ENCODE data around the gene SAMD3. TPM values are rescaled to one million over a fixed set of nuclear protein-coding genes. Genes with fewer than 3 reads are reported as not detected.

SAMD3 gene
- total and polyA plus RNA-seq, 2 of the 8 experiments (the other 6 are each of a cell fraction or from before 2014, with no cell fraction given) = 1.8 to 1.9 TPM

- Histone ChIP-seq H4K20me1 (replicated peaks in 1 of 2; ENCODE audit: control insufficient read depth in 1 of 2, insufficient read depth in 2 of 2, low read length in 2 of 2) (no peaks in the 10 kb centered on the region), H4K5ac (ENCODE audit: insufficient read length, low read depth, low read length) (no peak overlapping the region), H3K4me3 (ENCODE audit: extremely low read depth in 1 of 4, insufficient read depth in 2 of 4, low read depth in 3 of 4, low read length in 4 of 4) (no peak overlapping the region), H2BK5ac (ENCODE audit: low read depth, low read length) (no peak overlapping the region), H3K56ac (replicated peaks; ENCODE audit: insufficient read length, low read depth, low read length) (no peak overlapping the region), H3K18ac (ENCODE audit: extremely low read depth, low read length) (no peak overlapping the region), H3K14ac (ENCODE audit: insufficient read length) (no peak overlapping the region), H3K4me2 (ENCODE audit: insufficient read depth in 1 of 2, low read depth in 2 of 2, low read length in 2 of 2) (no peak overlapping the region), H3K36me3 (ENCODE audit: control insufficient read depth in 2 of 4, insufficient read depth in 4 of 4, low read length in 3 of 4) (no peaks in the 10 kb centered on the region), H4K91ac (replicated peaks; ENCODE audit: insufficient read length, low read length) (no peak overlapping the region), H3K23me2 (ENCODE audit: low read depth, low read length) (no peaks in the 10 kb centered on the region), H3K9ac (replicated peaks in 1 of 4; ENCODE audit: extremely low read depth in 1 of 4, low read depth in 3 of 4, low read length in 3 of 4) (no peak overlapping the region), H3K23ac (ENCODE audit: insufficient read length) (no peak overlapping the region), H2BK20ac (ENCODE audit: low read length) (no peak overlapping the region), H3K27me3 (replicated peaks in 1 of 4; ENCODE audit: control insufficient read depth in 3 of 4, extremely low read depth in 1 of 4, insufficient read depth in 3 of 4, low read length in 3 of 4) (no peaks in the 10 kb centered on the region), H2AK5ac (ENCODE audit: low read depth, low read length) (no peak overlapping the region), H3K79me2 (ENCODE audit: control insufficient read depth in 1 of 2, insufficient read depth in 2 of 2, low read length in 2 of 2) (no peaks in the 10 kb centered on the region), H3K9me3 (ENCODE audit: insufficient read depth in 2 of 2, low read depth in 1 of 2, low read length in 1 of 2) (no peaks in the 10 kb centered on the region), H2BK120ac (replicated peaks; ENCODE audit: low read depth, low read length) (no peak overlapping the region), H3K4ac (replicated peaks; ENCODE audit: insufficient read length, low read depth, low read length) (no peak overlapping the region), H4K8ac (ENCODE audit: extremely low read depth, insufficient read depth, low read length) (no peak overlapping the region), H2BK12ac (ENCODE audit: low read depth, low read length) (no peak overlapping the region), H3K4me1 (replicated peaks in 1 of 4; ENCODE audit: control insufficient read depth in 3 of 4, insufficient read depth in 4 of 4, low read length in 3 of 4) (no peaks in the 10 kb centered on the region), H3K27ac (ENCODE audit: low read depth, low read length) (no peak overlapping the region), H3K79me1 (ENCODE audit: low read depth, low read length) (no peaks in the 10 kb centered on the region), H2BK15ac (ENCODE audit: low read length) (no peak overlapping the region), H2AFZ (ENCODE audit: low read length) (no peak overlapping the region)
- WGBS, 2 experiments (ENCODE audit: extremely low coverage in 1 of 2, insufficient coverage in 1 of 2, insufficient read length in 1 of 2, insufficient replicate concordance in 2 of 2, low coverage in 1 of 2, low lambda C conversion rate in 2 of 2, missing lambda C conversion rate in 1 of 2) = 96% methylated on average over 2 of the region's 2 CpGs; no CpG with 5 or more reads in 1 of the 2 experiments
- no peak for DNase-seq (ENCODE audit: low read depth in 1 of 2, low spot score in 2 of 2)
- POLR2A ChIA-PET (ENCODE audit: partially characterized antibody) = no interaction called here
- CTCF ChIA-PET (ENCODE audit: partially characterized antibody) = interaction anchor here (0.8 to 1.8 kb wide), 2 partner anchors 22 to 96 kb away, joined by 3 to 4 read pairs; no protein-coding TSS in a partner anchor
- no peak for FAIRE-seq
- TF ChIP-seq RFX5 (IDR thresholded peaks at IDR 0.05; ENCODE audit: borderline replicate concordance, low read depth, low read length) (no peak), CBX5 (IDR thresholded peaks at IDR 0.05; ENCODE audit: low read depth, low read length) (no peak), TEAD4 (IDR thresholded peaks at IDR 0.05; ENCODE audit: low read depth, low read length) (no peak), USF2 (IDR thresholded peaks at IDR 0.05; ENCODE audit: low read length) (no peak), ATF3 (IDR thresholded peaks at IDR 0.05; ENCODE audit: insufficient read depth, low read depth, low read length) (no peak), SP1 (IDR thresholded peaks at IDR 0.05; ENCODE audit: low read depth, low read length) (no peak), CBX8 (IDR thresholded peaks at IDR 0.05; ENCODE audit: borderline replicate concordance, low read depth, low read length) (no peak), CTBP2 (IDR thresholded peaks at IDR 0.05; ENCODE audit: borderline replicate concordance, insufficient read depth, insufficient read length, low read length) (no peak), SIX5 (IDR thresholded peaks at IDR 0.05; ENCODE audit: low read depth, low read length) (no peak), GTF2F1 (IDR thresholded peaks at IDR 0.05; ENCODE audit: borderline replicate concordance, low read depth, low read length) (no peak)
Measured at GRCh38 chr6:130245267-130245666, 22.5 kb upstream of the SAMD3 start.

Measured in H1 (cell line).